SU-DHL-6 (cell line): ENCODE results near the gene MOB3A.

Experiments
- H2AFZ ChIP-seq: fragments of 200-600 bp; sonication (generic); 2 replicates; pipeline ENCODE4 v1.6.1; 2014; ENCODE audit warnings: low read depth, mild to moderate bottlenecking, moderate library complexity, mixed read lengths, antibody characterized with exemption, low read length; ENCODE audit not compliant: severe bottlenecking
- H3F3A ChIP-seq: fragments of 200-600 bp; shearing (Covaris generic); 2 replicates; pipeline ENCODE4 v1.6.0; 2016; ENCODE audit warnings: antibody characterized with exemption, mild to moderate bottlenecking; ENCODE audit not compliant: insufficient read depth
- H3K27ac ChIP-seq: fragments of 200-600 bp; sonication (generic); 2 replicates; pipeline ENCODE4 v1.5.1; 2016; ENCODE audit warnings: low read depth, mild to moderate bottlenecking, low read length, moderate library complexity, mixed read lengths
- H3K27me3 ChIP-seq: fragments of 200-600 bp; sonication (generic), shearing (Covaris generic); 2 replicates; pipeline ENCODE4 v1.6.0; 2014; ENCODE audit warnings: mild to moderate bottlenecking, low read length
- H3K36me3 ChIP-seq: fragments of 200-600 bp; sonication (generic); 2 replicates; pipeline ENCODE4 v1.6.1; 2014; ENCODE audit warnings: mild to moderate bottlenecking, low read length, mixed read lengths
- H3K4me2 ChIP-seq: fragments of 300-600, 200-600 bp; shearing (Covaris generic), sonication (generic); 2 replicates; pipeline ENCODE4 v1.6.0; 2014; ENCODE audit warnings: low read length, low read depth, mild to moderate bottlenecking; ENCODE audit not compliant: poor library complexity, severe bottlenecking
- H3K4me3 ChIP-seq: fragments of 200-600 bp; sonication (generic); 2 replicates; pipeline ENCODE4 v1.5.1; 2014; ENCODE audit warnings: antibody characterized with exemption, low read length, mild to moderate bottlenecking, mixed read lengths; ENCODE audit not compliant: insufficient read depth, poor library complexity, severe bottlenecking
- H3K79me2 ChIP-seq: fragments of 200-600 bp; sonication (generic); 2 replicates; pipeline ENCODE4 v1.6.1; 2014; ENCODE audit warnings: mild to moderate bottlenecking, low read length, moderate library complexity; ENCODE audit not compliant: insufficient read depth
- H3K9ac ChIP-seq: fragments of 200-600 bp; sonication (generic); 2 replicates; pipeline ENCODE4 v1.7.0; 2014; ENCODE audit warnings: mild to moderate bottlenecking, low read length
- H3K9me2 ChIP-seq: fragments of 200-600 bp; sonication (generic); replicated peaks from 2 replicates; pipeline ENCODE4 v1.6.1; 2014; ENCODE audit warnings: low read length; ENCODE audit not compliant: insufficient read depth
- H3K9me3 ChIP-seq: fragments of 200-600 bp; sonication (generic); 2 replicates; pipeline ENCODE4 v1.6.1; 2014; ENCODE audit warnings: low read length, mixed read lengths; ENCODE audit not compliant: insufficient read depth
- H4K20me1 ChIP-seq: fragments of 200-600 bp; sonication (generic); 2 replicates; pipeline ENCODE4 v1.6.1; 2014; ENCODE audit warnings: low read depth, mild to moderate bottlenecking, antibody characterized with exemption, low read length, moderate library complexity, mixed read lengths
- EZH2phosphoT487 ChIP-seq: fragments of 200-600 bp; sonication (generic), shearing (Covaris generic); conservative IDR thresholded peaks from 2 replicates; pipeline ENCODE4 v1.6.1; 2018; ENCODE audit warnings: mild to moderate bottlenecking, antibody characterized with exemption, low read length, moderate library complexity, mixed read lengths
- TF ChIP-seq, protein P1 (sequence below): fragments of 200-600 bp; sonication (generic); IDR thresholded peaks from one replicate; pipeline ENCODE4 v1.5.1; 2017; ENCODE audit warnings: antibody characterized with exemption, mild to moderate bottlenecking, low read length, moderate library complexity; ENCODE audit not compliant: insufficient read depth, poor library complexity, severe bottlenecking

Gene MOB3A

DNA sequence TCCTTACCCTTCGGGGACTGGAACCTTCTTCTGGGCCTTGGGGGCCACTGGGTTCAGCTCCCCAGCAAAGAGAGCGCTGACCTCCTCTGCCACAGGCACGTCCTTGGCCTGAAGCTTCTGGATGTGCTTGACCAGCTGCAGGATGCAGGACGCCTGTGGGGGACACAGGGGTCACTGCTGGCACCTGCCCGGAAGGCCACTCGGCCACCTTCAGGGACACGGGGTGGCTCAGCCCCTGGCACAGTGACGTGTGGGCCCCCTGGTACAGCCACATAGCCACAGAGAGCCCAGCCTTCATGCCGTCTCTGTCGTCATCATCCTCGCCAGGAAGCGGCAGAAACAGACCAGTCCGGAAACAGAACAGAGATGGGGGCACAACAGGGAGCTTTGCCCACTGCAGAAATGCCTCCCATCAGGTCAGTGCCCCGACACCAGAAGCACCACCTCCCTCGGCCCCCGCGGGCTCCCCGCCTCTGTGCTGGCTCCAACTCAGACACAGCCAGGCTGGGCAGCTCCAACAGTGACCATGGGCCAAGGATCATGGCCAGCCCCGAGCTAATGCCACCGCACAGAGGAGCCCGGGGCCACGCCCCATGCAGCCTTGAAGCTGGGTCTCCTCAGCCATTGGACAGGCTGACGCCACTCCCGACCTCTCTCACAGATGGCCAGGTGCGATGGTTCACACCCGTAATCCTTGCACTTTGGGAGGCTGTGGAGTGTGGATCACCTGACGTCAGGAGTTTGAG lies 21.3 kb upstream of the MOB3A start:
- Histone ChIP-seq H3K9me3 (no peaks in the 10 kb centered on the region), H3K9me2 (no peaks in the 10 kb centered on the region), H3K79me2 (no peaks in the 10 kb centered on the region), H3K4me3 (no peak overlapping the region), H4K20me1 (no peaks in the 10 kb centered on the region), H3K4me2 (no peak overlapping the region), H3K27ac (no peak overlapping the region), H3K36me3 (no peaks in the 10 kb centered on the region), H3K9ac (no peak overlapping the region), H3K27me3 (no peaks in the 10 kb centered on the region), H2AFZ (no peak overlapping the region), H3F3A (no peaks in the 10 kb centered on the region)
- TF ChIP-seq, protein P1, sequence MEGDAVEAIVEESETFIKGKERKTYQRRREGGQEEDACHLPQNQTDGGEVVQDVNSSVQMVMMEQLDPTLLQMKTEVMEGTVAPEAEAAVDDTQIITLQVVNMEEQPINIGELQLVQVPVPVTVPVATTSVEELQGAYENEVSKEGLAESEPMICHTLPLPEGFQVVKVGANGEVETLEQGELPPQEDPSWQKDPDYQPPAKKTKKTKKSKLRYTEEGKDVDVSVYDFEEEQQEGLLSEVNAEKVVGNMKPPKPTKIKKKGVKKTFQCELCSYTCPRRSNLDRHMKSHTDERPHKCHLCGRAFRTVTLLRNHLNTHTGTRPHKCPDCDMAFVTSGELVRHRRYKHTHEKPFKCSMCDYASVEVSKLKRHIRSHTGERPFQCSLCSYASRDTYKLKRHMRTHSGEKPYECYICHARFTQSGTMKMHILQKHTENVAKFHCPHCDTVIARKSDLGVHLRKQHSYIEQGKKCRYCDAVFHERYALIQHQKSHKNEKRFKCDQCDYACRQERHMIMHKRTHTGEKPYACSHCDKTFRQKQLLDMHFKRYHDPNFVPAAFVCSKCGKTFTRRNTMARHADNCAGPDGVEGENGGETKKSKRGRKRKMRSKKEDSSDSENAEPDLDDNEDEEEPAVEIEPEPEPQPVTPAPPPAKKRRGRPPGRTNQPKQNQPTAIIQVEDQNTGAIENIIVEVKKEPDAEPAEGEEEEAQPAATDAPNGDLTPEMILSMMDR: no peak
- TF ChIP-seq EZH2phosphoT487: no peak

DNA sequence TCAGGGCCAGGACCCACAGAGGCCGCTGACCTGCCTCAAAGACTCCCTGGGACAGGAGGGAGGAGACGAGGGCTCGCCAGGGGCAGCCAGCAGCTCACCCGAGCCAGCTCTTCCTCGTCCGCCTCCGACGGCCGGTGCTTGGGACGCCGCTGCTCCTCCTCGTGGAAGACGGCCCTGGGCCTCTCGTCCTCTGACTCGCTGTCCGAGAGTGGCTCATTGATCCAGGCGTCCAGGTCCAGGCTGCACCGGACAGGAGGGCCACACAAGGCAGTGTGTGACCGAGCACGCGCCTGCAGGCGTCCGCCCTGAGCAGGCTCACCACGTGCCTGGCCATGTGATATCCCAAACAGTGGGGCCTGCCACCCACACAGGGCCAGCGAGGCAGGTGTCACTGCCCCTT lies 20.4 kb upstream of the MOB3A start:
- H3K4me2 ChIP-seq: no peak overlapping the region
- no peaks in the 10 kb centered on the region for H4K20me1 ChIP-seq
- no peaks in the 10 kb centered on the region for H3F3A ChIP-seq
- TF ChIP-seq EZH2phosphoT487: no peak
- H3K36me3 ChIP-seq: no peaks in the 10 kb centered on the region
- H3K27ac ChIP-seq: no peak overlapping the region
- H3K27me3 ChIP-seq: no peaks in the 10 kb centered on the region
- no peaks in the 10 kb centered on the region for H3K9me2 ChIP-seq
- no peaks in the 10 kb centered on the region for H3K9me3 ChIP-seq
- H3K9ac ChIP-seq: no peak overlapping the region
- H3K79me2 ChIP-seq: no peaks in the 10 kb centered on the region
- no peak overlapping the region for H3K4me3 ChIP-seq
- H2AFZ ChIP-seq: no peak overlapping the region

DNA sequence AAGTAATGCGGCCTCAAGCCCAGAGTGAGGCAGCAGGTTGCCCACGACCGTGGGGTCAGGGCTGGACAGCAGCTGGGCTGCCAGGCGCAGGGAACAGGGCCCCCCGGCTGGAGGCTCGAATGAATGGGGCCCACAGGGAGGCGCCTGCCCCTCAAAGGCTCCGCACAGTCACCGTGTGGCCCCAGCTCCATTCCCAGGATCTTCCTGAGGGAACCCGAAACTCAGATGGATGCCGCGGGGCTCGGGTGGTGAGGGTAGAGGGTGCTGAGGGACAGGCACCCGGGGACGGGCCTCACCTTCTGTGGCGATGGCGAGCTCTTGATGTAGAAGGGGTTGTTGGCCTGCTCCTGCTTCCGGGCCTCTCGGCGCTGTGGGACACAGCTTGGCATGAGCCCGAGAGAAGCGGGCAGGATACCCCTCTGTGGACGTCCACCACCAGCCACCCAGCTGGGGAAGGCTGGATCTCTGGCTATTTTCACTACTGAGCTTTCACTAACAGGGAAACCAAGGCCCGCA lies 19.8 kb upstream of the MOB3A start:
- H4K20me1 ChIP-seq: no peaks in the 10 kb centered on the region
- H3K9ac ChIP-seq: no peak overlapping the region
- H3K79me2 ChIP-seq: no peaks in the 10 kb centered on the region
- no peak overlapping the region for H2AFZ ChIP-seq
- no peaks in the 10 kb centered on the region for H3K9me3 ChIP-seq
- H3K27me3 ChIP-seq: no peaks in the 10 kb centered on the region
- no peaks in the 10 kb centered on the region for H3F3A ChIP-seq
- H3K27ac ChIP-seq: no peak overlapping the region
- no peak for TF ChIP-seq EZH2phosphoT487
- TF ChIP-seq, protein P1: no peak
- H3K9me2 ChIP-seq: no peaks in the 10 kb centered on the region
- no peak overlapping the region for H3K4me2 ChIP-seq
- no peak overlapping the region for H3K4me3 ChIP-seq
- no peaks in the 10 kb centered on the region for H3K36me3 ChIP-seq

DNA sequence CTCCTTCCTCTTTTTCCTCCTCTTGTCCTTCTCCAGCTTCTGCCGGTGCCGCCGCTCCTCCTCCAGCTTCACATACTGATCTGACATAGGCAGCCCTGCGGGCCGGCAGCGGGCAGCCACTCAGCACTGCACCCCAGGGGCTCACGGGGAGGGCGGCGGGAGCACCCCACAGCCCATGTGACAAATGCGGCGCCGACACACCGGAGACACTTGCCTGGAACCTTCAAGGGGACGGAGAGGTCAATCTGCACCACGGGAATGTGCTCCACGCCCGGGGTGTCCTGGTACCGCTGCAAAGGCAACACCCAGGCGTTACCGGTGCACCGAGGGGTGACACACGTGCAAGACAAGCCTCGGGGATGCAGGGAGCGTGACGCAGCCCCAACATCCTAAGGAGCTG lies 19.2 kb upstream of the MOB3A start:
- H3K27ac ChIP-seq: no peak overlapping the region
- no peak for TF ChIP-seq EZH2phosphoT487
- TF ChIP-seq, protein P1: no peak
- no peaks in the 10 kb centered on the region for H3K9me2 ChIP-seq
- H2AFZ ChIP-seq: no peak overlapping the region
- no peaks in the 10 kb centered on the region for H3K79me2 ChIP-seq
- H3K4me2 ChIP-seq: no peak overlapping the region
- no peaks in the 10 kb centered on the region for H3F3A ChIP-seq
- H4K20me1 ChIP-seq: no peaks in the 10 kb centered on the region
- H3K36me3 ChIP-seq: no peaks in the 10 kb centered on the region
- H3K4me3 ChIP-seq: no peak overlapping the region
- H3K9ac ChIP-seq: no peak overlapping the region
- H3K27me3 ChIP-seq: no peaks in the 10 kb centered on the region
- no peaks in the 10 kb centered on the region for H3K9me3 ChIP-seq
